ENCODE results near the gene FAM131A.
"Not testable (repeated sequence)": the region's sequence is repeated elsewhere in the genome, so short reads cannot be mapped to it uniquely, and the experiment has no call there.

The FAM131A gene

DNA sequence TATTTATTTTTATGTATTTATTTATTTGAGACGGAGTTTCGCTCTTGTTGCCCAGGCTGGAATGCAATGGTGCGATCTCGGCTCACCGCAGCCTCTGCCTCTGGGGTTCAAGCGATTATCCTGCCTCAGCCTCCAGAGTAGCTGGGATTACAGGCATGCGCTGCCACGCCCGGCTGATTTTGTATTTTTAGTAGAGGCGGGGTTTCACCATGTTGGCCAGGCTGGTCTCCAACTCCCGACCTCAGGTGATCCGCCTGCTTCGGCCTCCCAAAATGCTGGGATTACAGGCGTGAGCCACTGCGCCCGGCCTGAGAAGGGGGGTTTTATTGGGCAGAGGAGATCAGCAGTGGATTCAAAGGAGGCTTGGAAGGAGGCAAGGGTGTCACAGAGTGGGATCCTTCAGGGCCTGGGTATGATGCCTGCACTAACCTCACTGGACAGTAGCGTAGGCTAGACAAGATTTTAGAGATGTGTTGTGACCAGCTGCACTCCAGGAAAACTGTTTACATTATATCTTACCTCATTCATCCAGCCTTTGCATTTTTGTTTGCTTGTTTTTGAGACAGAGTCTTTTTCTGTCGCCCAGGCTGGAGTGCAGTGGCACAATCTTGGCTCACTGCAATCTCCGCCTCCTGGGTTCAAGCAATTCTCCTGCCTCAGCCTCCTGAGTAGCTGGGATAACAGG lies 2.2 kb downstream of the FAM131A start:
- DNase-seq (ENCODE audit: low read depth) = not testable (repeated sequence)

- DNase-seq (ENCODE audit: low read depth) = no peak
Observed at GRCh38 chr3:184341925-184342324, 4.5 kb downstream of the FAM131A start.

DNA sequence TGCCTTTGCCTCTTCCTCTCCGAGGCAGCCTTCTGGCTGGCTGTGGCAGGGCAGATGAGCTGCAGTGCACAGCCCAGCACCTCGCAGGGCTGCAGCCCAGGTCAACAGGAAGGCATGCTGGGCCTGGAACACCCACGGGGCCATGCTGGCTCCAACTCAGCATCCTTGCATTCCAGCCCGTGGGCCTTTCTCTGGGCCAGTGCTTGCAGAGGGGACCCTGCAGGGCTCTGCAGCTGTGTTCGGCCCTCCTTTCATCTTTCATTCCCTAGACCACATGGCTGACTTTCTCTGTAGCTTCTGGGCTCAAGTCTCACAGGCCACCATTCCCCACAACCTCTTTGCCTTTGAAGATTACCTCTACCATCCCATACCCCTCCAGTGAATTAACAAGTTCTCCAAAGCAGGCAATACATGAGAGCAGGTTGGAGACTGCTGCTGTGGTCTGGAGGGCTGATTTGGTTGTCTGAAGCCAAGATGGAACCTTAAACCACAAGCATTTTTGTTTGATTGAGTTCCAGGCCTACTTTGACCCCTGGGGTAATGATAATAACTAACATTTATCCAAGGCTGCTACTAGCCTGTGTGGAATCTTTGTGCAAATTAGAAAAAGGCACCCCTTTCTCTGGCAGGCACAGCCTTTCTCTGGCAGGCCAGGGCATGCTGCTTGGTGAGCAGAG lies 5.9 kb downstream of the FAM131A start:
- no peak for DNase-seq (ENCODE audit: low read depth)

GRCh38 chr3:184344579-184345316 lies 7.3 kb downstream of the FAM131A start:
- no peak for DNase-seq (ENCODE audit: low read depth)

DNA sequence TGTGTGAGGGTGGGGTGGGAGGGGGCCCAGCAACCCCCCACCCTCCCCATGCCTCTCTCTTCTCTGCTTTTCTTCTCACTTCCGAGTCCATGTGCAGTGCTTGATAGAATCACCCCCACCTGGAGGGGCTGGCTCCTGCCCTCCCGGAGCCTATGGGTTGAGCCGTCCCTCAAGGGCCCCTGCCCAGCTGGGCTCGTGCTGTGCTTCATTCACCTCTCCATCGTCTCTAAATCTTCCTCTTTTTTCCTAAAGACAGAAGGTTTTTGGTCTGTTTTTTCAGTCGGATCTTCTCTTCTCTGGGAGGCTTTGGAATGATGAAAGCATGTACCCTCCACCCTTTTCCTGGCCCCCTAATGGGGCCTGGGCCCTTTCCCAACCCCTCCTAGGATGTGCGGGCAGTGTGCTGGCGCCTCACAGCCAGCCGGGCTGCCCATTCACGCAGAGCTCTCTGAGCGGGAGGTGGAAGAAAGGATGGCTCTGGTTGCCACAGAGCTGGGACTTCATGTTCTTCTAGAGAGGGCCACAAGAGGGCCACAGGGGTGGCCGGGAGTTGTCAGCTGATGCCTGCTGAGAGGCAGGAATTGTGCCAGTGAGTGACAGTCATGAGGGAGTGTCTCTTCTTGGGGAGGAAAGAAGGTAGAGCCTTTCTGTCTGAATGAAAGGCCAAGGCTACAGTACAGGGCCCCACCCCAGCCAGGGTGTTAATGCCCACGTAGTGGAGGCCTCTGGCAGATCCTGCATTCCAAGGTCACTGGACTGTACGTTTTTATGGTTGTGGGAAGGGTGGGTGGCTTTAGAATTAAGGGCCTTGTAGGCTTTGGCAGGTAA lies 8.1 kb downstream of the FAM131A start:
- DNase-seq (ENCODE audit: low read depth) = no peak

- DNase-seq (ENCODE audit: low read depth) = no peak
Observed at GRCh38 chr3:184346480-184347190, 9.2 kb downstream of the FAM131A start.

DNA sequence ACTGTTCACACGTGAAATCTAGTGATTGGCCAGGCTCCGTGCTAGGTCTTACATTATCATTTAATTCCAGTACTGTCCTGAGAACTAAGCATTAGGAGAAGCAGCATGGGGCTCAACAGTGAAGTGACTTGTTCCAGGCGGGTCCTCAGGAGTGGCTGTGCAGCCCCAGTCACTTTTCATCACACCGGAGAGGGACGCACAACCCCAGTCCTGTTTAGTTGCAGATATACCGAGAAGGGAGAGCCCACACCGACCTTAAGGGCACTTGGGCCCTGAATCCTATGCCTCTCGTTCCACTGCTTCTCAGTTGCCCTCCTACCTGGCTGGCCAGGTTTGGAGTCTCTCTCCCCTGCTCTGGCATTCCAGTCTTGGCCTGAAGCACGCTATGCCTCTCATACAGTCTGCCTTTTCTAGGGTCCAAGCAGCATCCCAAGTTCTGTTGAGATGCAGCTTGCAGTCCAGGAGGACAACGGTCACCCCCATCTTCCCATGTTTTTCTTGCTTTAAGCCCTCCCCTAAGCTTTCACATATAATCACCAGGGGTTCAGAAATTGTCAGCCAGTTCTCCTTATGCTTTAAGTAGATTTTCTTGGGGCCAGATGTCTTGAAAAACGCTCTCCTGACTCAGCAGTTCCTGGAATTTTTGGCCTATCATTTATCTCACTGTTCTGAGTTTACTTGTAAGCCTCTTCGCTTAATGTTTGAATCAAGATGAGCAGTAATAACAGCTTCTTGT lies 10.1 kb downstream of the FAM131A start:
- no peak for DNase-seq (ENCODE audit: low read depth)

DNA sequence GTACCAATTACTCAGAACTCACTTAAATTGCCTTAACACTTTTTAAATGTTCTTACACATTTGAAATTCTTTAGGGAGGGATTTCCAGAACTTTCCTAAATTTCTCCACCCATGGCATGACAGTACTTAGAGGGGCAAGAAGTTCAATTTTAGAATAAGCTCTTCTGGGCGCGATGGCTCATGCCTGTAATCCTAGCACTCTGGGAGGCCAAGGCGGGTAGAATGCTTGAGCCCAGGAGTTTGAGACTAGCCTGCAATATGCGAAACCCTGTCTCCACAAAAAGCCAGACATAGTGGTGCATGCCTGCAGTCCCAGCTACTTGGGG lies 10.6 kb downstream of the FAM131A start:
- no peak for DNase-seq (ENCODE audit: low read depth)

DNA sequence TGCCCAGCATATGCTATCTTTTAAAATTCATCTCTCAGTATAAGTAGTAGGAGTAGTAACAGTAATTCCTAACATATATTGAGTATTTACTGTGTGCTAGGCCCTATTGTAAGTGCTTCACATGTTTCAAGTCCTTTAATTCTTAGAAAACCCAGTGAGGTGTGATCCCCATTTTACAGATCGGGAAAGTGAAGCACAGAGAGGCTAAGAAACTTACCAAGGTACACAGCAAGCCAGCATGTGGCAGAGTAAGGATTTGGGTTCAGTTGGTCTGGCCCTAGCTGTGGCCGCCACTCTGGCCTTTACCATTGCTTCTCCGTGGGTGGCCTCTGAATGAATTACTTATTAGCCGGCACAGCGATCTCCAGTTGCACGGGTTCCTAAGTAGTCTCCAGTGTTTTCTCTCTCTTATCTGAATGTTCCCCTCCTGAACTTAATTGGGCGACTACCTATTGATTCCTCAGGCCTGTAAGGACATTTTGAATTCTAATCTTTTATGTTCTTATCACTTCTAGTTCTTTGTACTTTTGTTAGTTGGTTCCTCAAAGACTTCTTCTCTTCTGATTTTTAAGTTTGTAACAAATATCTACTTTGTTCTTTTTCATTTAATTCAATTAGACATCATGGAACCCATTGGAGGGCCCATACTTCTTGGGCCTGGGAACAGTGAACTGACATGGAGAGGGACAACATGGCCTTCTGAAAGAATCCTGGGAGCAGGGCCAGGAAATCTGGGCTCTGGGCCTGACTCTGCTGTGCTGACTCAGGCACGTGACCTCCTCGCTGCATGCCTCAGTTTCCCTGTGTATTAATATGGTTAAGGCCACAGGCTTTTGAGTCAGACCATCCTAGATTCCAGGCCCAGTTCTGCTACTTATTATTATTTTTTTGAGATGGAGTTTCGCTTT lies 12.4 kb downstream of the FAM131A start:
- no peak for DNase-seq (ENCODE audit: low read depth)

- no peak for DNase-seq (ENCODE audit: low read depth)
Observed at GRCh38 chr3:184350618-184351017, 13.2 kb downstream of the FAM131A start.

- DNase-seq (ENCODE audit: low read depth) = no peak
Observed at GRCh38 chr3:184351511-184352148, 14.2 kb downstream of the FAM131A start.

DNA sequence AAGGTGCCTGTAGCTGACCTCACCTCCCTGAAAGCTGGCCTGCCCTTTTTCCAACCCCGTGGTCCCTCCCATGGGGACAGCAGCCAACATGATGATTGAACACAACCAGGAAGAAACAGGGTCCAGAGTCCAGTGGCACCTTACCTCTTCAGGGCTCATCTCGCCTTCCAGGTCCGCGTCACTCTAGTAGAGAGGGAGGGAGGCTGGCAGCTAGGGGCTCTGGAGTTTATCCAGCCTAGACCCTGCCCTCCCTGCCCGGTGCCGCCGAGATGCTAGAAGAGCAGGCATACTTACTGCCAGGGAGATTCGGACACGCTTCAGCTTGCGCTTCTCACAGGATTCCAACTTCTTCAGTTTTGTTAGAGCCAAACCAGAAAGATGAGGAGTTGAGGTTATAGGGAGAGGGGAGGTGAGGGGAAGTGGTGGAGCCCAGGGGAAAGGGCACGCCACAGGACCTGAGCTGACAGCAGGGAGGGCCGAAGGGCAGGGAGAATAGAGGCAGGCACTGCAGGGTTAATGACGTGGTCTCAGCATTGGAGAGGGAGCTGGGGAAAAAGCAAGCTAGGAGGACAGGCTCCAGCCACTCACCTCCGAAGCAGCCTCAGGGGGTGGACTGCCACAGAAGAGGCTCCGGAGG lies 14.9 kb downstream of the FAM131A start:
- DNase-seq (ENCODE audit: low read depth) = no peak

- DNase-seq (ENCODE audit: low read depth) = no peak
Observed at GRCh38 chr3:184352897-184353545, 15.6 kb downstream of the FAM131A start.

DNA sequence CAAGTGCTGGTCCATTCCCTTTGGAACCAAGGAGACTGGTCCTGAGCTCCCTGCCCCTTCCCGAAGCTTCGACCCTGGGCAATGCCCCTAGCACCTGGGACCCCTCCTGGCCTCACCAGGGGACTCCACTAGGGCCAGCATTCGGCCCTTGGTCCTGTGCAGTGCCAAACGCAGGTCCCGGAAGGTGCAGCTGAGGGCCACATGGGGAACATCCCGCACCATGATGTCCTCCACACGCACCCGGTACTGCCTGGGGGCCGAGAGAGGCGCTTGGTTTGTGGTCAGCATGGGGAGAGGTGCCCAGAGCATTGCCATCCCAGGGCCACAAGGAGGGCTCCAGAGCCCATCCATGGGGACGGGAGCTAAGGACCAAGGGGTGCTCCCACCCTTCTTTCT lies 16.1 kb downstream of the FAM131A start:
- DNase-seq (ENCODE audit: low read depth) = no peak

DNA sequence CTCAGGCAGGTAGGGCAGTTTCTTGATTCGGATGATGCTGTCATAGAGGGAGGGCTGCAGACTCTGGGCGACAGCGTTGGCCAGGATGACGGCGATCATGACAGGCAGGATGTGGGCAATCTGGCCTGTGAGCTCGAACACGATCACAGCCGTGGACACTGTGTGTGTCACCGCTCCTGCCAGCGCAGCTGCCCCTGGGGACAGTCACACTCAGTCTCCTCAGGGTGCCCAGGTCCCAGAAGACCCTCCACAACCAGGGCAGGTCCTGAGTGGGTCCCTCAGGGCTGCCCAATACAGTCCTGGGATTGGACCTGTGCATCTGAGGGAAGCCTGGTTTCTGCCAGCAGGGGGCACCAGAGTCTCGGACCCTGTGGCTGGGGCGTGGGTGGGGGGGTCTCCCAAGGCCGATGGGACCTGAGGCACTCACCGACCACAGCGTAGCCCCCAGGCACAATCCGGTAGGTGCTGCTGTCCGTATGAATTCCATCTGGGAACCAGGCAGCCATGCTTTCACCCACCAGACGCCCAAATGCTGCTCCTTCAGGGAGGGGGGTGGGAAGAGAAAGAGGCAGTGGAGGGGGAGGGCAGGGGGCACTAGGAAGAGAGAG lies 16.8 kb downstream of the FAM131A start:
- peak; percentile 44 for DNase-seq (ENCODE audit: low read depth)

DNA sequence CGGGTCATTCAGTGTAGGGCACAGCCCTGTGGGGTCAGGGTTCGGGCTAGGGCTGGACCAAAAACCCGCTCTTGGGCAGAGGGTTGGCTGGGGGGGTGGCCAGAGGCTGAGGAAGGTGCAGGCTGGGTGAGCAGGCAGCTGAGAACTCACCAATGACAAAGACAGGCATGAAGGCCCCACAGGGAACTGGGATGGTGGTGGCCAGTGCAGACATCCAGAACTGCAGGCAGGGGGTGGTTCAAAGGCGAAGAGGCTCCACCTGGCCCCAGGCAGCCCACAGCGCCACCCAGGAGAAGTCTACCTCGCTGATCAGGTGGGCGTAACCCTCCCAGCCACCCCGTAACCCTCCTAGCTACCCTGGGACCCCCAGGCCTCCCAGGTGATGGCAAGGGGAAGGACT lies 17.4 kb downstream of the FAM131A start:
- DNase-seq (ENCODE audit: low read depth) = no peak

DNA sequence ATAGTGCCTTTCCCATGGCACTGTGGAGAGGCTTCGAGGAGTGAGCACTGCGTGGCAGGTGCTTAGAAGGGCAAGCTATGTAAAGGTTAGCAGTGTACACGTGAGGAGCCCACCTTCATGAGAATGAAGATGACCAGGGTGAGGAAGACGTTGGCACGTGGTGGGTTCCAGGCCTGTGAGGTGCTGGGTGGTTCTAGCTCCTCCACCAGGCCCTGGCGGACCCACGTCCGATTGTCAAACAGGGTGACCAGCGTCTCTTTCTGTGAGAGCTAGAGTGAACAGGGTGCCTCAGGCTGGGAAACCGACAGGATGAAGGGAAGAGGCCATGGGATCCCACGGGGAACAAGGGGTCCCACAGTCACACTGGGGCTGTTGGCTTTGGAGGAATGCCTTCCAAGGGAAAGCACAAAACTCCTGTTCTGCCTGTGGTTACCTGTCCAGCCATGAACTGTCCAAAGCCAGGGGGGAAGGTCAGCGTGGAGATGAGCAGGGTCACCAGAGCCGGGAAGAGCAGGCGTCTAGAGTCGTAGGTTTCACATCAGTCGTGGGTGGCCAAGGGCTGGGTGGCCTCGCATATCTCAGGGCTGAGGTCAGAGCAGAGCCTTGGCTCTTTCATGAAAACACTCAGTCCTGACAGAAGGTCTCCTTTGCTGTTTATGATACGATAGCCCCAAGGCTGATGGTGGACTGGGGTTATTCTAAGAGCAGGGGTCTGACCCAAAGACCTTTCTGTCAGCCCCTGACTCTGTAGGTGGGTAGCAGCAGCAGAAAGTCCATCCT lies 18.1 kb downstream of the FAM131A start:
- no peak for DNase-seq (ENCODE audit: low read depth)

Data from stimulated activated CD8-positive, alpha-beta memory T cell treated with anti-CD3 and anti-CD28 coated beads, Interleukin-12 subunit alpha, Interleukin-12 subunit beta, amount 100 ng/mL, for 1 hour (primary cell).